Loucy (cell line): ENCODE results near the gene VWA8.
"Not testable (repeated sequence)": the region's sequence is repeated elsewhere in the genome, so short reads cannot be mapped to it uniquely, and the experiment has no call there.

Experiments used
- H2AFZ ChIP-seq: fragments of 200-600 bp; sonication (generic); 2 replicates; pipeline ENCODE4 v1.6.0; 2016; ENCODE audit warnings: antibody characterized with exemption, mild to moderate bottlenecking, low read length, moderate library complexity
- H3F3A ChIP-seq: fragments of 200-600 bp; 2 replicates; pipeline ENCODE4 v1.6.0; 2016; ENCODE audit warnings: antibody characterized with exemption, low read depth, mild to moderate bottlenecking
- H3K27me3 ChIP-seq: fragments of 200-600 bp; sonication (generic); 2 replicates; pipeline ENCODE4 v1.6.1; 2014; ENCODE audit warnings: low read length, mild to moderate bottlenecking; ENCODE audit not compliant: insufficient read depth, poor library complexity, severe bottlenecking
- H3K36me3 ChIP-seq: fragments of 200-600 bp; sonication (generic); 2 replicates; pipeline ENCODE4 v1.6.1; 2016; ENCODE audit warnings: low read length; ENCODE audit not compliant: insufficient read depth
- H3K4me1 ChIP-seq: fragments of 200-600 bp; sonication (generic); 2 replicates; pipeline ENCODE4 v1.5.1; 2014; ENCODE audit warnings: low read length, mild to moderate bottlenecking; ENCODE audit not compliant: insufficient read depth, poor library complexity, severe bottlenecking
- H3K4me2 ChIP-seq: fragments of 200-600 bp; sonication (generic); 2 replicates; pipeline ENCODE4 v1.6.0; 2014; ENCODE audit warnings: antibody characterized with exemption, low read length, low read depth, mild to moderate bottlenecking; ENCODE audit not compliant: poor library complexity, severe bottlenecking
- H3K4me3 ChIP-seq: fragments of 200-600 bp; sonication (generic); 2 replicates; pipeline ENCODE4 v1.5.1; 2014; ENCODE audit warnings: low read length, mild to moderate bottlenecking, mixed read lengths; ENCODE audit not compliant: poor library complexity, severe bottlenecking
- H3K79me2 ChIP-seq: fragments of 200-600 bp; sonication (generic); 2 replicates; pipeline ENCODE4 v1.6.1; 2014; ENCODE audit warnings: low read length; ENCODE audit not compliant: insufficient read depth
- H3K9ac ChIP-seq: fragments of 200-600 bp; sonication (generic); 2 replicates; pipeline ENCODE4 v1.6.0; 2014; ENCODE audit warnings: mild to moderate bottlenecking, low read depth, low read length, moderate library complexity; ENCODE audit not compliant: poor library complexity, severe bottlenecking
- H3K9me2 ChIP-seq: fragments of 200-600 bp; sonication (generic); replicated peaks from 2 replicates; pipeline ENCODE4 v1.6.1; 2016; ENCODE audit warnings: low read depth, low read length, mixed read lengths
- H3K9me3 ChIP-seq: fragments of 200-600 bp; sonication (generic); 2 replicates; pipeline ENCODE4 v1.6.1; 2014; ENCODE audit warnings: mild to moderate bottlenecking, antibody characterized with exemption, low read length, low read depth; ENCODE audit not compliant: insufficient read depth
- H4K20me1 ChIP-seq: fragments of 200-600 bp; sonication (generic); 2 replicates; pipeline ENCODE4 v1.6.0; 2014; ENCODE audit warnings: antibody characterized with exemption, low read length, mild to moderate bottlenecking; ENCODE audit not compliant: insufficient read depth, poor library complexity, severe bottlenecking
- CTCF ChIP-seq: fragments of 200-600 bp; sonication (generic); conservative IDR thresholded peaks from 2 replicates; pipeline ENCODE4 v1.5.1; 2014; ENCODE audit warnings: mild to moderate bottlenecking, antibody characterized with exemption, low read length
- EZH2phosphoT487 ChIP-seq: fragments of 200-600 bp; IDR thresholded peaks from 2 replicates; pipeline ENCODE4 v1.6.1; 2018; ENCODE audit warnings: antibody characterized with exemption, mild to moderate bottlenecking, moderate library complexity, borderline replicate concordance

Gene VWA8

GRCh38 chr13:41542281-41542680 is 418.6 kb downstream of the VWA8 start:
- no peaks in the 10 kb centered on the region for H3K36me3 ChIP-seq
- no peaks in the 10 kb centered on the region for H3K9me3 ChIP-seq
- H3K4me2 ChIP-seq = no peak overlapping the region
- no peak overlapping the region for H3K9ac ChIP-seq
- no peak overlapping the region for H3K4me3 ChIP-seq
- no peaks in the 10 kb centered on the region for H3K27me3 ChIP-seq
- no peaks in the 10 kb centered on the region for H3K9me2 ChIP-seq
- no peaks in the 10 kb centered on the region for H4K20me1 ChIP-seq
- no peak for TF ChIP-seq EZH2phosphoT487
- TF ChIP-seq CTCF = no peak
- no peaks in the 10 kb centered on the region for H3K79me2 ChIP-seq
- H3K4me1 ChIP-seq = peaks cover 4% of the 10 kb centered on the region
- no peak overlapping the region for H2AFZ ChIP-seq
- no peaks in the 10 kb centered on the region for H3F3A ChIP-seq

- no peaks in the 10 kb centered on the region for H3K79me2 ChIP-seq
- no peak for TF ChIP-seq EZH2phosphoT487
- TF ChIP-seq CTCF = no peak
- H4K20me1 ChIP-seq = no peaks in the 10 kb centered on the region
- no peaks in the 10 kb centered on the region for H3F3A ChIP-seq
- H3K4me1 ChIP-seq = peaks cover 4% of the 10 kb centered on the region
- H3K36me3 ChIP-seq = no peaks in the 10 kb centered on the region
- H3K4me2 ChIP-seq = no peak overlapping the region
- H3K9me2 ChIP-seq = no peaks in the 10 kb centered on the region
- no peak overlapping the region for H2AFZ ChIP-seq
- H3K9me3 ChIP-seq = no peaks in the 10 kb centered on the region
- no peak overlapping the region for H3K9ac ChIP-seq
- H3K27me3 ChIP-seq = no peaks in the 10 kb centered on the region
- no peak overlapping the region for H3K4me3 ChIP-seq
Observed at GRCh38 chr13:41541142-41541938, 419.6 kb downstream of the VWA8 start.

- not testable (repeated sequence) for H4K20me1 ChIP-seq, H3K9me2 ChIP-seq, H3K36me3 ChIP-seq, H3K27me3 ChIP-seq, H3K9ac ChIP-seq, H2AFZ ChIP-seq, H3K79me2 ChIP-seq, H3K9me3 ChIP-seq, H3K4me3 ChIP-seq, H3F3A ChIP-seq, H3K4me2 ChIP-seq, H3K4me1 ChIP-seq
Observed at GRCh38 chr13:41540240-41540639, 420.7 kb downstream of the VWA8 start.
